GM21360 (cell line): ENCODE measurements around the gene SYNM.

ENCODE experiments used
- ATAC-seq: cut with Tn5 transposase; IDR thresholded peaks from one replicate; pipeline ENCODE4 v1.9.1; 2021; ENCODE audit warnings: mild to moderate bottlenecking, moderate library complexity; ENCODE audit not compliant: unreplicated experiment

Gene SYNM

GRCh38 chr15:99121691-99122410 is 17.0 kb downstream of the SYNM start:
- ATAC-seq = no peak

DNA sequence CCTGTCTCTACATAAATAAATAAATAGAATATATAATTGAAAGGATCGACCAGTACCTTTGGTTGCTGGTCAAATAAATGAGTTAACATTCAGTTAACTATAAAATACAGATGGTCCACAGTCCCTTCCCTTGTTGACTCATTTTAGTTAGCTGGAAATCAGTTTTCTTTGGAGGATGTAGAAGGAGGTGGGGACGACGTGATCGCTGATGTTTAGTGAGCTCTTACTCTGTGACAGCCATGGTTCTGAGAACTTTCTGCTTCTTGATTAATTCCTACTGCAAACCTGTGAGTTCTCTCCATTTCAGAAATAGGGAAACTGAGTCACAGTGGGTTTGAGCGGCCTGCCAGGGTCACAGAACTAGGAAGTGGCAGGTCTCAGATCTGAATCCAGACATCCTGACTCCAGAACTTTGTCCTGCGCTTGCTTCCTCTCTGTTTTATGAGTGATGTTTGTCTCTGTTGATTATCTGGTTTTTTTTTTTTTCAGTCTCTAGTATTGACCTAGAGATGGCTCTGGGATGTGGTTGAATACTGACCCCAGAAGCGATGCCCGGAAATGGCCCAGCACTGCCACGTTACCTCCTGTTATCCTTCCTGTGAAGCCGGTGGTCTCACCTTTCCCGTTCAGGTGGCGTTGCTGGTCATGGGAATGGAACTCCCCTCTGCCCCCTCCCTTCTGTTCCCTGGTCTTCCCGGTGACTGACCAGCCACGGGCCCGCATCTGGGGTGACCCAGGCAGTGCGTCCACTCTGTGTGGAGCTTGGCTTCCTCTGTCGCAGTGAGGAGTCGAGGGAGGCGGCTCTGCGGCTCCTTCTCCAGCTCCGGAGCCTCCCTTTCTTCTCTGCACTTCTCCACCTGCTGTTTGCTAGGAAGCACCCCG is 18.2 kb downstream of the SYNM start:
- no peak for ATAC-seq

DNA sequence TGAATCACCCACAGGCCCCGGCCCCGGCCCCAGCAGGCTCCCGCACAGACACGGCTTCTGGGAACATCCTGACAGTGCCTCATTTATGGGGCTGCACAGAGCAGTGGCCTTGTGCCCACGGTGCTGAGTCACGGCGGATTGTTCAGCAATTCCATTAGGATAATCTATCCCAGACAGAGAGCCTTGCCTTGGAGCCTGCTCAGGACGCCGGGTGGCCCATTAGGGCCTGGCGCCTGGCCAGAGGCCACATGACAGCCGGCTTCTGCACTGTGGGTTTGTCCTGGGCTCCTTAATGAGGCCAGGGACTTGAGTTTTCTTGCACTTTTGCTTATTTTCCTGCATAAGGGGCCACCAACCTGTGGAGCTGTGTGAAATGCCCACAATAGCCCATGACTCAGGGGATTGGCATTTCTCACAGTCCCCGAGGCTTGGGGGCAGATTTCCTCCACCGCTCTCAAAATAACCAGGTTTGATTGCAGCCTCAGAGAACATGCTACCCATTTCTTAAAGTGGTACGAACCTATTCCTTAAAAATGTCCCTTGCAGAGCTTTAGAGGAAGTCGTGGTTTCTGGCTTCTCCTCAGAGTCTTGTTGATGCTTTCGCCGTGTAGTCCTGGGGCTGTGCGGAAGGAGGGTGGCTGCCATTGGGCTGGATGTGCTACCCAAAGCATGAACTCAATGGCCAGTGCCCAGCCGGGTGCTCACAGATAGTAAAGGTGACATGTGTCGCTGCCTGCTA is 19.0 kb downstream of the SYNM start:
- no peak for ATAC-seq

- no peak for ATAC-seq
Measured at GRCh38 chr15:99124641-99125040, 19.8 kb downstream of the SYNM start.

DNA sequence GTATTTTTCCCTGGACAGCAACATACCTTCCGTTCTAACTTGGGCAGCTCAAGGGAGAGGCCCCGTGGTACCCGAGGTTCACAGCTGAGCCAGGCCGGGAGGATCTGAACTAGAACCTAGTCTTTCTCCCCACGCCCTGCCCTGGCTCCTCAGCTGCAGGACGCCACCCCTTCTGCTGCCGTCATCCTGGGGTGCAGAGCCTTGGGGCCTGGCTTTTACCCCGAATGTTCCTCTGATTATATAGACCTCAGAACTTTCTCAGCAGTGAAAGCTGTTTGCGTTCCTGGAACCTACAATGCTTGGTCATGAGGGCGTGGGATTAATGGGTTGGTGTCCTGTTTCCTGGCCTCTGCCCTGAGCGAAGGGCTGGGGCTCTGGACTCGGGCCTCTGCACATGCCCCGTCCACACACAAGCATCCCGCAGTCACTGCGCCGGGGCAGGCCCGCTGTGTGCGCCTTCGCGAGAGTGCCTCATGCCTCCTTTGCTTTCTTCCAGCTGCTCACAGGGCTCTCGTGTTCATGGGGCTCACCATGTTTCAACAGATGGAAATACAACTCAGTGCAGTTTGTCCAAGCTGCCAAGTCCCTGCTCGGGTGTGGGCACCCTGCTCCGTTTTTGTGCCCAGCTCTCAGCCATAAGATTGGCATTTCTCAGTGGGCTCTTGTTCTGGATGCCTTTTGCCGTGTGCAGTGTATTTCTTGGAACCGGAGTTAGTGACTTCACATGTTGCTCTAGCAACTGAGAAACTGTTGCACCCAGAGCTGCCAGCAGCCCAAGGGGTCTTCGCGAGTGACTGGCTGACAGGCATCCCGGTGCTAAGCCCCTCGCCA is 20.4 kb downstream of the SYNM start:
- no peak for ATAC-seq

DNA sequence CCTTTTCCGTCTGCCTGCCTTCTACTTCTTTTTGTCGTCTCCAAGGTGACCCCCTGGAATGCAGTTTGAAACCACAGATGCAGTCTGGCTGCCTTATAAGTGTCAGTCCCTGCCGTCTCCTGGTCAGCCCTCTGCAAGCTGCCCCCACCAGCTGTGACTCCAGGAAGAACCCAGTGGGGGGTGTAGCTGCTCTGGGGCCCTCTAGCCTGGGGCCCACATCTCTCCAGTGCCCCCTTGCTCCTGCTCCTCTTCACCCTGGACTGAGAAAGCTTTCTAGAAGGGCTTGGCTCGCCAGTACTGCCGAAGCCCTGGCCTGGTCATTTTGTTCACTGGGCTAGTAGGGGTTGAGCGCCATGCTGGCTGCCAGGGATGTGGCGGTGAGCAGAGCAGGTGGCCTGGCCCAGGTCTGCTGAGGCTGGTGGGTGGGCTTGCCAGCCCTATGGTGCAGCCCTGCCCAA is 21.3 kb downstream of the SYNM start:
- no peak for ATAC-seq

- ATAC-seq = no peak
Measured at GRCh38 chr15:99126930-99127329, 22.1 kb downstream of the SYNM start.

GRCh38 chr15:99127773-99128172 is 22.9 kb downstream of the SYNM start:
- no peak for ATAC-seq

DNA sequence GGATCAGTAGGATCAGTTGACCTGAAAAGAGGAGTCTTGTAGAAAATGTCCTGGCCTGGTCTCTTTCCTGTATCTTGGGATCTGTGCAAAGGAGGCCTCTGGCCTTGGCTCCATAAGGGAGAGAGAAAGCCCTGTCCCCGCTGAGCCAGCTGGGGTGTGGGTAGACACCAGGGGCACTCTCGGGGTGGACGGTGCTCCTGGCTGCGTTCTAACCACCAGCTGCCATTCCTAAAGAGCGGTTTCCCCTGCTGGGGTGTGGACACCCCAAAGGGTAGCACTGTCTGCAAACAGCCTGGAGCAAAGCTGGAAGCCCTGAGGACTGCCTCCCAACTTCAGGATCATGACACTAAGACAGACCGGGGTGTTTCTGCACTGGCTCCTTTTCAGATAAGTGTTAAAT is 23.5 kb downstream of the SYNM start:
- no peak for ATAC-seq

- ATAC-seq = no peak
Measured at GRCh38 chr15:99129644-99130043, 24.8 kb downstream of the SYNM start.

DNA sequence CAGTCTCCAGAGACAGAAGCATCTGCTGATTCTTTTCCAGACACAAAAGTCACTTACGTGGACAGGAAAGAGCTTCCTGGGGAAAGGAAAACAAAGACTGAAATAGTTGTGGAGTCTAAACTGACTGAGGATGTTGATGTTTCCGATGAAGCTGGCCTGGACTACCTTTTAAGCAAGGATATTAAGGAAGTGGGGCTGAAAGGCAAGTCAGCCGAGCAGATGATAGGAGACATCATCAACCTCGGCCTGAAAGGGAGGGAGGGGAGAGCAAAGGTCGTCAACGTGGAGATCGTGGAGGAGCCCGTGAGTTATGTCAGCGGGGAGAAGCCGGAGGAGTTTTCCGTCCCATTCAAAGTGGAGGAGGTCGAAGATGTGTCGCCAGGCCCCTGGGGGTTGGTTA is 25.4 kb downstream of the SYNM start:
- no peak for ATAC-seq

DNA sequence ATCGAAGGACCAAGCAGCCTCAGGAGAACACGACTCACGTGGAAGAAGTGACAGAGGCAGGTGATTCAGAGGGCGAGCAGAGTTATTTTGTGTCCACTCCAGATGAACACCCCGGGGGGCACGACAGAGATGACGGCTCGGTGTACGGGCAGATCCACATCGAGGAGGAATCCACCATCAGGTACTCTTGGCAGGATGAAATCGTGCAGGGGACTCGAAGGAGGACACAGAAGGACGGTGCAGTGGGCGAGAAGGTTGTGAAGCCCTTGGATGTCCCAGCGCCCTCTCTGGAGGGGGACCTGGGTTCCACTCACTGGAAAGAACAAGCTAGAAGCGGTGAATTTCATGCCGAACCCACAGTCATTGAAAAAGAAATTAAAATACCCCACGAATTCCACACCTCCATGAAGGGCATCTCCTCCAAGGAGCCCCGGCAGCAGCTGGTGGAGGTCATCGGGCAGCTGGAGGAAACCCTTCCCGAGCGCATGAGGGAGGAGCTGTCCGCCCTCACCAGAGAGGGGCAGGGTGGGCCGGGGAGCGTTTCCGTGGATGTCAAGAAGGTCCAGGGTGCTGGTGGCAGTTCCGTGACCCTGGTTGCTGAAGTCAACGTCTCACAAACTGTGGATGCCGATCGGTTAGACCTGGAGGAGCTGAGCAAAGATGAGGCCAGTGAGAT is 26.0 kb downstream of the SYNM start:
- no peak for ATAC-seq

DNA sequence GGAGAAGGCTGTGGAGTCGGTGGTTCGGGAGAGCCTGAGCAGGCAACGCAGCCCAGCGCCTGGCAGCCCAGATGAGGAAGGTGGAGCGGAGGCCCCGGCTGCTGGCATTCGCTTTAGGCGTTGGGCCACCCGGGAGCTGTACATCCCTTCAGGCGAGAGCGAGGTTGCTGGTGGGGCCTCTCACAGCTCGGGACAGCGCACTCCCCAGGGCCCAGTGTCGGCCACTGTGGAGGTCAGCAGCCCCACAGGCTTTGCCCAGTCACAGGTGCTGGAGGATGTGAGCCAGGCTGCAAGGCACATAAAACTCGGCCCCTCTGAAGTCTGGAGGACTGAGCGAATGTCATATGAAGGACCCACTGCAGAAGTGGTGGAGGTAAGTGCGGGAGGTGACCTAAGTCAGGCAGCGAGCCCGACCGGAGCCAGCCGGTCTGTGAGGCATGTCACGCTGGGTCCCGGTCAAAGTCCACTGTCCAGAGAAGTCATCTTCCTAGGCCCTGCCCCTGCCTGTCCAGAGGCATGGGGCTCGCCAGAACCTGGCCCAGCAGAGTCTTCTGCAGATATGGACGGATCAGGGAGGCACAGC is 26.7 kb downstream of the SYNM start:
- no peak for ATAC-seq

- no peak for ATAC-seq
Measured at GRCh38 chr15:99132122-99132521, 27.2 kb downstream of the SYNM start.

DNA sequence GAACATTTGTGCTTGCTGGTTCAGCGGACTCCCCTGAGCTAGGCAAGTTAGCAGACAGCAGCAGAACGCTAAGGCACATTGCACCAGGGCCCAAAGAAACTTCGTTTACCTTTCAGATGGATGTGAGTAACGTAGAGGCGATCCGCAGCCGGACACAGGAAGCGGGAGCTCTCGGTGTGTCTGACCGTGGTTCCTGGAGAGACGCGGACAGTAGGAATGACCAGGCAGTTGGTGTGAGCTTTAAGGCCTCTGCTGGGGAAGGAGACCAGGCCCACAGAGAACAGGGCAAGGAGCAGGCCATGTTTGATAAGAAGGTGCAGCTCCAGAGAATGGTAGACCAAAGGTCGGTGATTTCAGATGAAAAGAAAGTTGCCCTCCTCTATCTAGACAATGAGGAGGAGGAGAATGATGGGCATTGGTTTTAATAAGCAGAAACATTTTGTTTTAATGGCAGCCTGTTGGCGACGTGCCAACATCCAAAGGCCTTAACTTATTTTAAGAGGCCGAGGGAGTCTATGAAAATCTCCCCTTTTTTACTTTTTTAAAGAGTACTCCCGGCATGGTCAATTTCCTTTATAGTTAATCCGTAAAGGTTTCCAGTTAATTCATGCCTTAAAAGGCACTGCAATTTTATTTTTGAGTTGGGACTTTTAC is 27.9 kb downstream of the SYNM start:
- ATAC-seq = no peak

DNA sequence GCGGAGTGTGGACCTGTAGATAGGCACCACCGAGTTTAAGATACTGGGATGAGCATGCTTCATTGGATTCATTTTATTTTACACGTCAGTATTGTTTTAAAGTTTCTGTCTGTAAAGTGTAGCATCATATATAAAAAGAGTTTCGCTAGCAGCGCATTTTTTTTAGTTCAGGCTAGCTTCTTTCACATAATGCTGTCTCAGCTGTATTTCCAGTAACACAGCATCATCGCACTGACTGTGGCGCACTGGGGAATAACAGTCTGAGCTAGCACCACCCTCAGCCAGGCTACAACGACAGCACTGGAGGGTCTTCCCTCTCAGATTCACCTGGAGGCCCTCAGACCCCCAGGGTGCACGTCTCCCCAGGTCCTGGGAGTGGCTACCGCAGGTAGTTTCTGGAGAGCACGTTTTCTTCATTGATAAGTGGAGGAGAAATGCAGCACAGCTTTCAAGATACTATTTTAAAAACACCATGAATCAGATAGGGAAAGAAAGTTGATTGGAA is 29.5 kb downstream of the SYNM start:
- ATAC-seq = no peak

GRCh38 chr15:99135194-99135593 is 30.3 kb downstream of the SYNM start:
- ATAC-seq = peak; percentile 95

DNA sequence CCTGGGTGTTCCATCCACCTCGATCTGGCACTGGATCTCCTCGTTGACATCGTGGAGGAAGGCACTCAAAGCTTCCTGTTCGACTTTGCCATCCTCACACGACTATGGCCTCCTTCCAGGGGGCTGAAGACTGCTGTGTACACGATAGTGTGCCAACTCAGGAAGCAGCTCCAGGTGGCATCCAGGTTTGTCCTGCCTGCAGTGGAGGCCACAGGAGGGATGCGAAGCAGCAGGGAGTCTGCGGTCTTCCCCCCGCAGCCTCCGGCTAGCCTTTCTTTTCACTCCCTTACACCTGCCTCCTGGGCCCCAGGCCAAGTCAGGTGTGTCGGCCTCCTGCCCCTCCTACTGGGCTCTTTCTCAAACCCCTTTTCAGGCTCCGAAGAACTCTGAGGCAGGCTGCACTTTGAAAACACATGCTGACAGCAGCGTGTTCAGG is 32.2 kb downstream of the SYNM start:
- ATAC-seq = no peak

DNA sequence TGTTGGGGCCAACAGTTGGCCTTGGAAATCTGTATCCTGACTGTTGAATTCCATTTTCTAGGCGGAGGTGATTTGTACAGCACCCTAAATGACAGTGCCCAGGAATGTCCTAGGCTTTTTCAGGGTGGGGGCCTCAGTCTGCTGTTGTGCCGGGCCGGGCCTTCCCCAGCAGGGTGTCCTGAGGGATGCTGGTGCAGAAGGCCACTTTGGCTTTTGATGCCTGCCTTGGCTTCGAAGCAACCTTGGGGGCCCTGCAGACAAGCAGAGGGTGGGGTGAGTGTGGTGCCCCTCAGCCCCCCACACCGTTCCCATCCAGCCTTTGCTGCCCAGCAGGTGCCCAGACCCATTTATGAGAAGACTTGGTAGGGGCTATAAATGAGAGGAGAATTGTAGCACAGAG is 33.0 kb downstream of the SYNM start:
- ATAC-seq = no peak
